Stomach (tissue), 4 donors: Measurements from ENCODE around the gene MAST2.

Experiments
- EP300 ChIP-seq: sonication (generic); formaldehyde crosslinking; IDR thresholded peaks from one replicate; pipeline ENCODE4 v1.6.1; 2017; ENCODE audit warnings: antibody characterized with exemption
- POLR2A ChIP-seq, 4 donors: fragments of 450-650 bp; IDR thresholded peaks; one replicate each; pipeline ENCODE4 v1.6.1; 2016; ENCODE audit warnings: antibody characterized with exemption in 4 of 4, control low read depth in 2 of 4, mild to moderate bottlenecking in 1 of 4, moderate library complexity in 1 of 4
- TF ChIP-seq, protein P1 (sequence below), 7 experiments: fragments of 450-650 bp in 4 of 7; fragments of 200-600 bp in 3 of 7; sonication (generic) in 3 of 7; IDR thresholded peaks; one replicate each; pipeline ENCODE4 v1.5.1; 2016 to 2019; ENCODE audit warnings: antibody characterized with exemption in 7 of 7, control low read depth in 2 of 7, mild to moderate bottlenecking in 1 of 7

GRCh38 chr1:45942411-45942810 is 139.0 kb downstream of the MAST2 start:
- TF ChIP-seq, protein P1, sequence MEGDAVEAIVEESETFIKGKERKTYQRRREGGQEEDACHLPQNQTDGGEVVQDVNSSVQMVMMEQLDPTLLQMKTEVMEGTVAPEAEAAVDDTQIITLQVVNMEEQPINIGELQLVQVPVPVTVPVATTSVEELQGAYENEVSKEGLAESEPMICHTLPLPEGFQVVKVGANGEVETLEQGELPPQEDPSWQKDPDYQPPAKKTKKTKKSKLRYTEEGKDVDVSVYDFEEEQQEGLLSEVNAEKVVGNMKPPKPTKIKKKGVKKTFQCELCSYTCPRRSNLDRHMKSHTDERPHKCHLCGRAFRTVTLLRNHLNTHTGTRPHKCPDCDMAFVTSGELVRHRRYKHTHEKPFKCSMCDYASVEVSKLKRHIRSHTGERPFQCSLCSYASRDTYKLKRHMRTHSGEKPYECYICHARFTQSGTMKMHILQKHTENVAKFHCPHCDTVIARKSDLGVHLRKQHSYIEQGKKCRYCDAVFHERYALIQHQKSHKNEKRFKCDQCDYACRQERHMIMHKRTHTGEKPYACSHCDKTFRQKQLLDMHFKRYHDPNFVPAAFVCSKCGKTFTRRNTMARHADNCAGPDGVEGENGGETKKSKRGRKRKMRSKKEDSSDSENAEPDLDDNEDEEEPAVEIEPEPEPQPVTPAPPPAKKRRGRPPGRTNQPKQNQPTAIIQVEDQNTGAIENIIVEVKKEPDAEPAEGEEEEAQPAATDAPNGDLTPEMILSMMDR (IDR thresholded peaks at IDR 0.05) = no peak
- TF ChIP-seq POLR2A (IDR thresholded peaks at IDR 0.05) = no peak
- TF ChIP-seq EP300 = no peak
